ENCODE data around the gene LEMD1.

DNA sequence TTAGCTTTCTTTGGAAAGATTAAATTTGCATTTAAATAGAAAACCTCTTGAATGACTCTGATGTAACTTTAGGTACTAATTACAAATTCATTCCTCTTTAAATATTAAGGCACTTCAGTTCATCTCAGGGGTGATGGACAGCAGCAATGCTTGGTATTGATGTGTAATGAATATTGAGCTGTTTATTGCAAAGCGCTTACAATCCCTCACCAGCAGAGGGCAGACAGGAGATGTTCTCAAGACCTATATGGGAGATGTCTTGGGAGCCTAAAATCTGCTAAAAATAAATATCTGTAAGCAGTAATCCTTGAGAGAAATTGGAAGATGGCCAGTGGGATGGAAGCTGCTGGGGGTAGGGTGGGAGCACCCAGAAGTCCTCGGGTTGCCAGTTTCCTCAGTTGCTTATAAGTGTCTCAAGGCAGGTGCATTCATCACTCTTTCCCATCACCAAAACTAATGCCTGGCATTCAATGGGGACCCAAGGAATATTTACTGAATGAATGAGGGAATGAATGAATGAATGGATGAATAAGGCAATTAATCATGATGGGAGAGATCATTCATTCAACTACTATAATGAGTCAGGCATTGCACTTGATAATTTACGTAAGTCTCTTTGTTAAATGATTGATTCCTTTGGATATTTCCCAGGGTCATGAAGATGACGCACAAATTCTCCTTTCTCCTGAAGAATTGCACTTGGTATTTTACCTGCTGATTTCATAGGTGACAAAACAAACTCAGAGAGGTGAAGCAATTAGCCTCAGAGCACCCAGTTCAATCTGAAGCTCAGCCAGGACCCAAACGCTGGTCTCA is 67.4 kb downstream of the LEMD1 start:
- TF ChIP-seq, protein P1, sequence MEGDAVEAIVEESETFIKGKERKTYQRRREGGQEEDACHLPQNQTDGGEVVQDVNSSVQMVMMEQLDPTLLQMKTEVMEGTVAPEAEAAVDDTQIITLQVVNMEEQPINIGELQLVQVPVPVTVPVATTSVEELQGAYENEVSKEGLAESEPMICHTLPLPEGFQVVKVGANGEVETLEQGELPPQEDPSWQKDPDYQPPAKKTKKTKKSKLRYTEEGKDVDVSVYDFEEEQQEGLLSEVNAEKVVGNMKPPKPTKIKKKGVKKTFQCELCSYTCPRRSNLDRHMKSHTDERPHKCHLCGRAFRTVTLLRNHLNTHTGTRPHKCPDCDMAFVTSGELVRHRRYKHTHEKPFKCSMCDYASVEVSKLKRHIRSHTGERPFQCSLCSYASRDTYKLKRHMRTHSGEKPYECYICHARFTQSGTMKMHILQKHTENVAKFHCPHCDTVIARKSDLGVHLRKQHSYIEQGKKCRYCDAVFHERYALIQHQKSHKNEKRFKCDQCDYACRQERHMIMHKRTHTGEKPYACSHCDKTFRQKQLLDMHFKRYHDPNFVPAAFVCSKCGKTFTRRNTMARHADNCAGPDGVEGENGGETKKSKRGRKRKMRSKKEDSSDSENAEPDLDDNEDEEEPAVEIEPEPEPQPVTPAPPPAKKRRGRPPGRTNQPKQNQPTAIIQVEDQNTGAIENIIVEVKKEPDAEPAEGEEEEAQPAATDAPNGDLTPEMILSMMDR (IDR thresholded peaks at IDR 0.05; ENCODE audit: insufficient read depth, low read length), result peak; percentile 63
- no peak for TF ChIP-seq POLR2AphosphoS5 (IDR thresholded peaks at IDR 0.05; ENCODE audit: low read depth)

Measured in HL-60 (cell line).